HG03520 (cell line): ENCODE data around the gene TBC1D21.

Experiments used
- ATAC-seq: cut with Tn5 transposase; IDR thresholded peaks from one replicate; pipeline ENCODE4 v1.9.1; 2021; ENCODE audit warnings: mild to moderate bottlenecking, moderate library complexity; ENCODE audit not compliant: unreplicated experiment

The TBC1D21 gene

DNA sequence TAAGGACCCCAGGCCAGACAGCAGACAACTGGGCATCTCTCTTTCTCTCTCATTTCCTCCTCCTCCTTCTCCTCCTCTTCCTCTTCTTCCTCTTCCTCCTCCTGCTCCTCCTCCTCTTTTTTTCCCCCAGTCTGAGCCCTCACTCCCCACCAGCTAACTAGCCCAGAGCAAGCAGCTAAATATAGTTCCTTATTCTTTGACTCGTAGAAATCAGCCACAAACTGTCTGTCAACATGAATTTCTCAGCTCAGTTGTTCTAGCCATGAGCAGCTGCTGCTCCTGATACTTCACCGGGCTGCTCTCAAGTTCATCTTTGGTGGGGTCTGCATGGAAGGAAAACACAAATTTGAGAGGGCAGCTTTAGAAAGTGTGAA, 33.7 kb downstream of the TBC1D21 start:
- ATAC-seq: no peak

GRCh38 chr15:73908030-73908821, 34.9 kb downstream of the TBC1D21 start:
- no peak for ATAC-seq

GRCh38 chr15:73908822-73909122, 35.4 kb downstream of the TBC1D21 start:
- no peak for ATAC-seq

DNA sequence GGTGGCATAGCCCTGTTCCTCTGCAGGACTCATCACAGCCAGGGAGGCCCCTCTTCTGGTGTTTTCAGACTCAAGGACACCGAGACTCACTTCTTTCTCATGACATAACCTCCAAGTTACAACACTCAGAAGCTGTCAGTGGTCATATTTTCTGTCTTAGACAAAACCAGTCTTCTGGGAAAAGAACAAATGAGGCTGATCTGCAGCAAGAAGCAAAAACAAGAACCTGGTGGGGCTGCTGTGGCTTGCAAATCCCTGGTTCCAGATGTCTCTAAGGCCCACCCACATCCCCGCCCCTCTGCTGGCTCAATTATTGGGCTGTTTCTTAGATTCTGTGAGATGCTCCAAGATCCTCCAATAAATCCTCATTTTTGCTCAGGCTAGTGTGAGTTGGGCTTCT, 36.3 kb downstream of the TBC1D21 start:
- ATAC-seq: no peak

GRCh38 chr15:73910522-73911303, 37.3 kb downstream of the TBC1D21 start:
- ATAC-seq: no peak

DNA sequence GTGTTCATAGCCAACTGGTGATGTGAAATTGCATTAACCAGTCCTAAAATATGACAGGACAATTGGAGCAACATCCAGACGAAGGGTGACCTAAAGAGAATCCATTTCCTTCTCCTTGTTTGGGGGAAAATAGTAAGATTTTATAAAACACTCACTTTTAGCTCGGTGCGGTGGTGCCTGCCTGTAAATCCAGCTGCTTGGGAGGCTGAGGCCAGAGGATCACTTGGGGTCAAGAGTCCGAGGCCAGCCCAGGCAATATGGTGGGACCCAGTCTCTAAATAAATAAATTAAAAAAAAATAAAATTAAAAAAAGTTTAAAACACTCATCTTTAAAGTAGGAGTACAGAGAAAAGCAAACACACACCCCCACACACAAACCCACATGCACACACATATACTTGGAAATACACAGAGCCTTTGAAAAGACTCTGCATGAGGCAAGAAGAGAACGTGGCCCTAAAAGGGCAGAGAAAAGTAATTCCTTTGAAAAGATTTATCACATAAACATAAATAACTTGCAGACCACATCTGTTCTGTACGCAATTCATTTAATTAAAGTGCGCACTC, 38.7 kb downstream of the TBC1D21 start:
- ATAC-seq: no peak

GRCh38 chr15:73914145-73914544, 40.8 kb downstream of the TBC1D21 start:
- ATAC-seq: no peak

- no peak for ATAC-seq
These were observed 41.7 kb downstream of the TBC1D21 start for GRCh38 chr15:73915082-73915481.

DNA sequence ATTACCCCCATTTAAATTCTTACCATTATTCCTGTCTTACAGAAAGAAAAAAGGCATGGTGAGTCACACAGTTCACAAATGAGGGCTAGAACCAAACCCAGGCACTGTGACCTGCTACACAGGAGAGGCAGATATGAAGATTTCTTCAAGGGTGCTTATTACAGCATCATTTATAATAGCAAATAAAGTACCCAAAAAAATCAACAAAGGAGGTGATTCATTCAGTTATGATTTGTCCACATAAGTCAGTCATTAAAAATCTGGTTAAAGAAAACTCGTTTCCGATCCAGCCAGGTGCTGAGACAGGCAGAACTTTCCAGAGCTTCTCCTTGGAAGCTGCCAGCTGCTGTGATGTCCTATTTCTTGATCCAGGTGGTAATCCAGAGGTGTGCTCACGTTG, 45.4 kb downstream of the TBC1D21 start:
- ATAC-seq: no peak

- ATAC-seq: no peak
These were observed 46.3 kb downstream of the TBC1D21 start for GRCh38 chr15:73919706-73920105.

DNA sequence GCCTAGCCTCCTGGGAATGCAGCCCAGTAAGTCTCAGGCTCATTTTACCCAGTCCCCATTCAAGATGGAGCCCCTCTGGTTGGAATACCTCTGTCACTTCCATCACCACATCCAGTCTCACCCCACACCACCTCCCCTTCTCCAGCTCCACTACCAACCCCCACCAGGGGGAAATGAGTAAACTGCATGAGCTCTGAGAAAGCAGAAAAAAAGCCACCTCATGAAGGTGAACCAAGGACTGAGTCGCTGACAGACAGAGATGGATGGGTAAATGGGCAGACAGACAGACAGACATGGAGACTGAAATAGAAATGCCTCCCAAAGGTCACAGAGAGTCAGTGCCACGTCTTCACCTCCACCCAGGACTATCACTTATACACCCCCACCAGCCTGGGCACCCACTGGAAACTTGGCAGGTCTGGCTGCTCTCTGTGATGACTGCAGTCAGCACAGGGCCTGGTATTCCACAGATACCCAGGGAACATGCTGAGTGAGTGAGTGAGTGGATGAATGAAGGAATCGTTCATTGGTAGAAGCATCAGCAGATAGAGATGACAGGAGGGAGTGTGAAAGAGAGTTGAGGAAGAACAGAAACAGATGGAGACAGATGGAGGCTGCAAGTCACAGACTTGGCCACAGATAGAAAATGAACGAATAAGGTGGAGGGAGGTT, 48.0 kb downstream of the TBC1D21 start:
- no peak for ATAC-seq

DNA sequence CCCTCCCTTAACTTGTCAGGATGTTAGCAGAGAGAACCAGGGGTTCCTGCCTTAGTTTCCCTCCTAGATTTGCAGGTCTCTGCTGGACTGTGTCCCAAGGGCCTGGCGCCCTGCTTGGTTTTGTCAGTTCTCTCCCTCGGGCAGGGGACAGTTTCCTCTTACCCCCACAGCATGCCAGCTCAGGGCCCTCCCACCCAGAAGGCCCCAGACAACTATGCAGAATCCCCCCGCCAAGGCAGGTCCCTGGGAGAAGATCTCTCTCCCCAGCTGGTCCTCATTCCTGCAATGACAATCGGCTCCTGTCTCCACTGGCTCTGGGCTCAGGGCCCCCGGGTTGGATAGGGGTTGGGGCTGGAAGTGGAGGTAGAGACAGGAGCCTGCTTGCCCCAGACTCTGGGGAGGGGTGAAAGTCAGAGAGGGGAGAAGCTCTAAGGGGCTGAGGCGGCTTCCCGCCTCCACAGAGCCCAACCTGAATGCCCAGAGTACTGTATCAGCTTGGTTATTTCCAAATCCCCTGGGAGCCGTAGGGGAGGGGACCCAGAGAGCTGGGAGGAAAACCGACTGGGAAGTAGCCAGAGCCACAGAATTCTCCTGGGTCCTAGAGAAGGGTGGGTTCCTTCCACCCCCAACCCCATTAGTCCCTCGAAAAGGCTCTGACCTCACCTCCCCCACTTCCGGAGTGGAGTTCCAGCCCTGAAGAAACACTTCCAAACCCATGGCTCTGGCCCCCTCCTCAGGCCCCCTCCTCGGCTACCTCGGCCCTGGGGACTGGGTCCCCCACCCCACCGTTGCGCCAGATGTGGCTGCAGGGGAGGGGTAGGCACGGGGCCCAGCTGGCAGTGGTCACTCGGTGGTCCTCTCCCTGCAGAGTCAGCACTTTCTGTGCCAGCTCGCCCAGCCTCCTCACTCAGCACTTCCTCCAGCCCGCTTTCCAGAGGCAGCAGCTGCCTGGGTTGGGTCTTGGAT, 49.1 kb downstream of the TBC1D21 start:
- no peak for ATAC-seq

- ATAC-seq: no peak
These were observed 49.8 kb downstream of the TBC1D21 start for GRCh38 chr15:73923156-73923487.

GRCh38 chr15:73923488-73924164, 50.3 kb downstream of the TBC1D21 start:
- no peak for ATAC-seq

DNA sequence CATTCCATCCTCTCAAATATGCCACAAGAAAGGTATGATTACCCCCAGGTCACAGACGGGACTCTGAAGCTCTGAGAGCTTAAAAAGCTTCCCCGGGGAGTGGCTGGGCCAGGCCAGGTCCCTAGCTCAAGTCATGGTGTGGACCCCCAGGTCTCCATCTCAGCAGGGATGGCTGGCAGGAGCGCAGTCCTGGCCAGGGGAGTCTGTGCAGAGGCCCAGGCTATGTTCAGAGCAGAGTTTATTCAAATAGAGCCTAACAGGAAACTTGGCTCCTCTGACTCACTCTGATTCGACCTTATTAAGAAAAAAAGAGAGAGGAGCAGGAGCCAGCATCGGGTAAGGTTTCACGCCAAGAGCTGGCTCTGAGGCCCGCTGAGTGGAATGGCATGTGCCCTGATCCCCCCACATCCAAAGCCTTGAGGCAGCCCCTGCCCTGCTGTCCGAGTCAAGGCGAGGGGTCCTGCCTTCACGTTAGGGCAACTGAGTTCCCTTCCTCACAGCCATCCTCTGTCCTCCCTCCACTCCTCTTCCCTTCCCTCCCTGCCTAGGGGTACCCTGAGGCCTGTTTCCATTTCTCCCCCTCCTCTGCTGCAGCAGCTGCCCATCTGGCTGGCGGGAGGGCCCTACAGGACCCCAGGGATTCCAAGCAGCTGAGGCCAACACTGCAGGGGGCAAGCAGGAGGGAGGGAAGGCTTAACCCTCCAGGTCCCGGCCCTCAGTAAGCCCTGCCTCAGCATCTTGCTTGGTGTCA, 51.0 kb downstream of the TBC1D21 start:
- no peak for ATAC-seq

DNA sequence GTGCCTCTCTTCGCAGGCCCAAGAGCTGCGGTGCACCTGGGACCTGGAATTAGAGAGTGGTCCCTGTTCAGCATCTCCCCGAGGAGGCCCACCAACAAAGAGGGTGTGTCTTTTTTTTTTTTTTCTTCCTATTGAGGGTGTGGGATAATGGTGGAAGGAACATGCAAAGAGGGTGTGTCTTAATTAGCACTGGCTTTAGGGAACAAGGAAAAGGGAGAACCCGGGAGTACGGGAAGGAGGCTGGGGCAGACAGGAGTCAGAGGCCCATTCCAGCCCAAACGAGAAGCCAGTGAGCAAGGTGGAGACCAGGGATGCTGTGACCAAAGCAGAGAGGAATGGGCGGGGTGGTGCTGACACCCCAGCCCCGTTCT, 52.5 kb downstream of the TBC1D21 start:
- no peak for ATAC-seq

DNA sequence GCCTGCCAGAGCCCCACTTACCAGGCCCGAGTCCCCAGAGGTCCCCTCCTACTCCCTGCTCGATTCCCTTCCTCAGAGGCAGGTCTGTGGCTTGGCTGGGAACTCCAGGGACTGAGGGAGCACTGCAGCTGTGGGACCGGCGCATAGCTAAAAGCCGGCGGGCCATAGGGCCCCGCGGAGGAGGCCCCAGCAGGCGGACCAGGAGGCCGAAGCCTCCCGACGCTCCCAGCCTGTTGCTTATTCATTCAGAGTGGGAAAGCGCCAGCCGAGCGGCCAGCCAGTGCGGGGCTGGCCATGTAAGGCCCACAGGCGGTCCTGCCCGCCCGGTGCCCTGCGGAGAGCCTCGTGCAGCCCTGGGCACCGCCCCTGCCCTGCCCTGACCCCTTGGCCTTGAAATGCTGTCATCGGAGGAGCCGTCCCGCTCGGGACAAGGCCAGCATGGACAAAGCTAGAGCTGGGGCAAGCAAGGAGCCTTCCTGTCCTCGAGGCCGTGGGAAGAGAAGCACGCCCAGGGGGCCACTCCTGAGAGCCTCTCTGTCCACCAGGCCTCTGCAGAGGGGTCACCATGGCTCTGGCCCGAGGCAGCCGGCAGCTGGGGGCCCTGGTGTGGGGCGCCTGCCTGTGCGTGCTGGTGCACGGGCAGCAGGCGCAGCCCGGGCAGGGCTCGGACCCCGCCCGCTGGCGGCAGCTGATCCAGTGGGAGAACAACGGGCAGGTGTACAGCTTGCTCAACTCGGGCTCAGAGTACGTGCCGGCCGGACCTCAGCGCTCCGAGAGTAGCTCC, 53.0 kb downstream of the TBC1D21 start, which contains the start of gene LOXL1:
LOXL1 (plus strand) TSS at position 244 of the 784 bp plus-strand sequence; CDS start at position 566, 322 bp downstream.
- ATAC-seq: no peak

- ATAC-seq: no peak
These were observed 53.7 kb downstream of the TBC1D21 start for GRCh38 chr15:73927003-73927475.
